ENCODE measurements around the gene IER2. TPM values are rescaled to one million over a fixed set of nuclear protein-coding genes. Genes with fewer than 3 reads are reported as not detected.
A peak's percentile ranks its signal among the peaks of the same experiment; 100 is the strongest.
"Not testable (repeated sequence)": the region's sequence is repeated elsewhere in the genome, so short reads cannot be mapped to it uniquely, and the experiment has no call there.

Gene IER2
- total RNA-seq, 1 donor from 2014 or later: 17.3 TPM

- no peaks in the 10 kb centered on the region for H3K9me3 ChIP-seq (replicated peaks)
- H3K27me3 ChIP-seq (ENCODE audit: low read depth): no peaks in the 10 kb centered on the region
- peaks cover 28% of the 10 kb centered on the region for H3K4me1 ChIP-seq
- intact Hi-C loops (cut with micrococcal nuclease): no loop called here
- no peak for DNase-seq
- H3K36me3 ChIP-seq: no peaks in the 10 kb centered on the region
- peak overlapping the region; percentile 70 for H3K27ac ChIP-seq (replicated peaks)
- no peak for TF ChIP-seq CTCF (IDR thresholded peaks at IDR 0.05; ENCODE audit: borderline replicate concordance)
- H3K4me3 ChIP-seq: no peak overlapping the region
Observed at GRCh38 chr19:13173139-13173737, 23.0 kb downstream of the IER2 start.

- no peak for DNase-seq
- no peaks in the 10 kb centered on the region for H3K36me3 ChIP-seq
- intact Hi-C loops (cut with micrococcal nuclease): no loop called here
- no peaks in the 10 kb centered on the region for H3K9me3 ChIP-seq (replicated peaks)
- no peak overlapping the region for H3K27ac ChIP-seq (replicated peaks)
- H3K4me3 ChIP-seq: no peak overlapping the region
- TF ChIP-seq CTCF (IDR thresholded peaks at IDR 0.05; ENCODE audit: borderline replicate concordance): no peak
- no peaks in the 10 kb centered on the region for H3K27me3 ChIP-seq (ENCODE audit: low read depth)
- H3K4me1 ChIP-seq: peaks cover 23% of the 10 kb centered on the region
Observed at GRCh38 chr19:13176345-13176744, 26.1 kb downstream of the IER2 start.

- H3K4me3 ChIP-seq; intact Hi-C loops (cut with micrococcal nuclease); DNase-seq; H3K27ac ChIP-seq (replicated peaks); H3K9me3 ChIP-seq (replicated peaks); H3K36me3 ChIP-seq; H3K27me3 ChIP-seq (ENCODE audit: low read depth): not testable (repeated sequence)
- H3K4me1 ChIP-seq: peaks cover 25% of the 10 kb centered on the region
Observed at GRCh38 chr19:13177584-13177983, 27.4 kb downstream of the IER2 start.

- not testable (repeated sequence) for H3K27me3 ChIP-seq (ENCODE audit: low read depth)
Observed at GRCh38 chr19:13178291-13178690, 28.1 kb downstream of the IER2 start.

GRCh38 chr19:13181747-13182388 is 31.7 kb downstream of the IER2 start:
- peaks cover 15% of the 10 kb centered on the region for H3K4me1 ChIP-seq
- H3K4me3 ChIP-seq: no peak overlapping the region
- DNase-seq: peak; percentile 85
- intact Hi-C loops (cut with micrococcal nuclease): no loop called here
- peak overlapping the region; percentile 71 for H3K27ac ChIP-seq (replicated peaks)
- H3K27me3 ChIP-seq (ENCODE audit: low read depth): no peaks in the 10 kb centered on the region
- TF ChIP-seq CTCF (IDR thresholded peaks at IDR 0.05; ENCODE audit: borderline replicate concordance): no peak
- H3K9me3 ChIP-seq (replicated peaks): no peaks in the 10 kb centered on the region
- no peaks in the 10 kb centered on the region for H3K36me3 ChIP-seq

More at GRCh38 chr19:13178291-13178690, 28.1 kb downstream of the IER2 start:
- intact Hi-C loops (cut with micrococcal nuclease); H3K27ac ChIP-seq (replicated peaks); H3K4me3 ChIP-seq; H3K9me3 ChIP-seq (replicated peaks); DNase-seq; H3K36me3 ChIP-seq: not testable (repeated sequence)
- peaks cover 18% of the 10 kb centered on the region for H3K4me1 ChIP-seq

- peaks cover 15% of the 10 kb centered on the region for H3K4me1 ChIP-seq
- H3K36me3 ChIP-seq; H3K27me3 ChIP-seq (ENCODE audit: low read depth); intact Hi-C loops (cut with micrococcal nuclease); H3K9me3 ChIP-seq (replicated peaks); DNase-seq; H3K27ac ChIP-seq (replicated peaks); H3K4me3 ChIP-seq: not testable (repeated sequence)
Observed at GRCh38 chr19:13184926-13185325, 34.7 kb downstream of the IER2 start.

- H3K4me3 ChIP-seq; H3K9me3 ChIP-seq (replicated peaks); H3K27me3 ChIP-seq (ENCODE audit: low read depth); H3K36me3 ChIP-seq; H3K27ac ChIP-seq (replicated peaks); intact Hi-C loops (cut with micrococcal nuclease); DNase-seq: not testable (repeated sequence)
- H3K4me1 ChIP-seq: peaks cover 14% of the 10 kb centered on the region
Observed at GRCh38 chr19:13185763-13186657, 35.8 kb downstream of the IER2 start.

GRCh38 chr19:13186688-13187087 is 36.5 kb downstream of the IER2 start:
- H3K9me3 ChIP-seq (replicated peaks); DNase-seq; H3K4me3 ChIP-seq; H3K4me1 ChIP-seq; H3K27me3 ChIP-seq (ENCODE audit: low read depth); H3K27ac ChIP-seq (replicated peaks); H3K36me3 ChIP-seq; intact Hi-C loops (cut with micrococcal nuclease): not testable (repeated sequence)

Data from left ventricle myocardium inferior (tissue), 1 donor.